Rectal smooth muscle tissue (tissue), 1 donor: ENCODE measurements around the gene CAPZB.
A peak's percentile ranks its signal among the peaks of the same experiment; 100 is the strongest.

Experiments
- H3K27ac ChIP-seq: one replicate; pipeline ENCODE4 v1.7.0; 2013; ENCODE audit warnings: low read depth, low read length, inconsistent platforms
- H3K27me3 ChIP-seq: one replicate; pipeline ENCODE4 v1.7.0; 2013; ENCODE audit warnings: low read length; ENCODE audit not compliant: control insufficient read depth, insufficient read depth
- H3K36me3 ChIP-seq: one replicate; pipeline ENCODE4 v1.7.0; 2013; ENCODE audit warnings: low read length; ENCODE audit not compliant: control insufficient read depth, insufficient read depth
- H3K4me1 ChIP-seq: one replicate; pipeline ENCODE4 v1.7.0; 2013; ENCODE audit warnings: low read length; ENCODE audit not compliant: control insufficient read depth, insufficient read depth
- H3K4me3 ChIP-seq: one replicate; pipeline ENCODE4 v1.7.0; 2013; ENCODE audit warnings: low read length
- H3K9ac ChIP-seq: one replicate; pipeline ENCODE4 v1.7.0; 2013; ENCODE audit warnings: low read length

The CAPZB gene

GRCh38 chr1:19427087-19427781, 58.1 kb downstream of the CAPZB start:
- Histone ChIP-seq H3K9ac (no peak overlapping the region), H3K4me3 (peak overlapping the region; percentile 16), H3K27me3 (no peaks in the 10 kb centered on the region), H3K36me3 (no peaks in the 10 kb centered on the region), H3K27ac (peak overlapping the region; percentile 93), H3K4me1 (peaks cover 72% of the 10 kb centered on the region)

GRCh38 chr1:19426294-19427086, 58.8 kb downstream of the CAPZB start:
- Histone ChIP-seq H3K36me3 (no peaks in the 10 kb centered on the region), H3K9ac (no peak overlapping the region), H3K4me1 (peaks cover 72% of the 10 kb centered on the region), H3K27me3 (no peaks in the 10 kb centered on the region), H3K4me3 (peak overlapping the region; percentile 16), H3K27ac (peak overlapping the region; percentile 93)

- H3K4me3 ChIP-seq, result no peak overlapping the region
- H3K27me3 ChIP-seq, result no peaks in the 10 kb centered on the region
- no peaks in the 10 kb centered on the region for H3K36me3 ChIP-seq
- H3K9ac ChIP-seq, result no peak overlapping the region
- peak overlapping the region; percentile 93 for H3K27ac ChIP-seq
- H3K4me1 ChIP-seq, result peaks cover 71% of the 10 kb centered on the region
Measured at GRCh38 chr1:19425646-19426239, 59.6 kb downstream of the CAPZB start.

GRCh38 chr1:19424651-19425570, 60.4 kb downstream of the CAPZB start:
- Histone ChIP-seq H3K36me3 (no peaks in the 10 kb centered on the region), H3K4me3 (no peak overlapping the region), H3K27ac (peak overlapping the region; percentile 93), H3K27me3 (no peaks in the 10 kb centered on the region), H3K9ac (no peak overlapping the region), H3K4me1 (peaks cover 63% of the 10 kb centered on the region)

- Histone ChIP-seq H3K27ac (peak overlapping the region; percentile 48), H3K4me1 (peaks cover 59% of the 10 kb centered on the region)
Measured at GRCh38 chr1:19423130-19423529, 62.2 kb downstream of the CAPZB start.

GRCh38 chr1:19421365-19421764, 64.0 kb downstream of the CAPZB start:
- Histone ChIP-seq H3K9ac (no peak overlapping the region), H3K4me1 (peaks cover 59% of the 10 kb centered on the region), H3K27me3 (no peaks in the 10 kb centered on the region), H3K36me3 (peaks cover 12% of the 10 kb centered on the region), H3K27ac (no peak overlapping the region), H3K4me3 (no peak overlapping the region)

More at GRCh38 chr1:19423130-19423529, 62.2 kb downstream of the CAPZB start:
- H3K27me3 ChIP-seq, result no peaks in the 10 kb centered on the region
- no peak overlapping the region for H3K9ac ChIP-seq
- peaks cover 9% of the 10 kb centered on the region for H3K36me3 ChIP-seq
- no peak overlapping the region for H3K4me3 ChIP-seq

- H3K27me3 ChIP-seq, result no peaks in the 10 kb centered on the region
- peaks cover 59% of the 10 kb centered on the region for H3K4me1 ChIP-seq
- H3K4me3 ChIP-seq, result no peak overlapping the region
- peaks cover 12% of the 10 kb centered on the region for H3K36me3 ChIP-seq
- H3K9ac ChIP-seq, result no peak overlapping the region
- H3K27ac ChIP-seq, result peak overlapping the region; percentile 27
Measured at GRCh38 chr1:19420606-19421005, 64.7 kb downstream of the CAPZB start.

GRCh38 chr1:19419691-19420090, 65.6 kb downstream of the CAPZB start:
- Histone ChIP-seq H3K36me3 (peaks cover 12% of the 10 kb centered on the region), H3K4me1 (peaks cover 59% of the 10 kb centered on the region), H3K27me3 (no peaks in the 10 kb centered on the region), H3K4me3 (no peak overlapping the region), H3K9ac (no peak overlapping the region), H3K27ac (peak overlapping the region; percentile 80)

- Histone ChIP-seq H3K27ac (peak overlapping the region; percentile 80), H3K9ac (no peak overlapping the region), H3K4me3 (no peak overlapping the region), H3K4me1 (peaks cover 64% of the 10 kb centered on the region), H3K36me3 (peaks cover 12% of the 10 kb centered on the region), H3K27me3 (no peaks in the 10 kb centered on the region)
Measured at GRCh38 chr1:19418503-19418971, 66.8 kb downstream of the CAPZB start.

- Histone ChIP-seq H3K9ac (no peak overlapping the region), H3K36me3 (peaks cover 12% of the 10 kb centered on the region), H3K27ac (peak overlapping the region; percentile 80), H3K4me3 (no peak overlapping the region), H3K27me3 (no peaks in the 10 kb centered on the region), H3K4me1 (peaks cover 74% of the 10 kb centered on the region)
Measured at GRCh38 chr1:19416921-19417470, 68.3 kb downstream of the CAPZB start.

- Histone ChIP-seq H3K4me3 (no peak overlapping the region), H3K27ac (peak overlapping the region; percentile 79), H3K4me1 (peaks cover 71% of the 10 kb centered on the region), H3K27me3 (no peaks in the 10 kb centered on the region), H3K9ac (no peak overlapping the region), H3K36me3 (peaks cover 12% of the 10 kb centered on the region)
Measured at GRCh38 chr1:19416145-19416544, 69.2 kb downstream of the CAPZB start.
